Measurements from ENCODE around the gene VDAC2.
"Not testable (repeated sequence)": the region's sequence is repeated elsewhere in the genome, so short reads cannot be mapped to it uniquely, and the experiment has no call there.

The VDAC2 gene

GRCh38 chr10:75191821-75192568 lies 18.6 kb upstream of the VDAC2 start:
- H3K4me1 Mint-ChIP-seq: peaks cover 11% of the 10 kb centered on the region
- H3K27ac Mint-ChIP-seq: no peak overlapping the region
- no peak for ATAC-seq
- DNase-seq: no peak
- H3K9me3 Mint-ChIP-seq: no peaks in the 10 kb centered on the region
- no peaks in the 10 kb centered on the region for H3K27me3 Mint-ChIP-seq
- no peak overlapping the region for H3K4me3 Mint-ChIP-seq

DNA sequence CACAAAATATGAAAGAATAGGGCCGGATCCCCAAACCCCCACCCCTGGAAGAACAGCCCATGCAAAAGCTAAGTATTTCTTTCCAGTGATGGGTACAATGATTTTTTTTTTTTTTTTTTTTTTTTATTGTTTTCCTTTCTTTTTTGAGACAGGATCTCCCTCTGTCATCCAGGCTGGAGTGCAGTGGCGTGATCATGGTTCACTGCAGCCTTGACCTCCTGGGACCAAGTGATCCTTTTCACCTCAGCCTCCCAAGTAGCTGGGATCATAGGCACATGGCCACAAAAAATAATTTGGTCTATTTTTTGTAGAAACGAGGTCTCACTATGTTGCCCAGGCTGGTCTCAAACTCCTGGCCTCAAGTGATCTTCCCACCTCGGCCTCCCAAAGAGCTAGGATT lies 16.0 kb upstream of the VDAC2 start:
- not testable (repeated sequence) for H3K27me3 Mint-ChIP-seq, H3K9me3 Mint-ChIP-seq, H3K27ac Mint-ChIP-seq, ATAC-seq, DNase-seq, H3K4me3 Mint-ChIP-seq, H3K4me1 Mint-ChIP-seq

DNA sequence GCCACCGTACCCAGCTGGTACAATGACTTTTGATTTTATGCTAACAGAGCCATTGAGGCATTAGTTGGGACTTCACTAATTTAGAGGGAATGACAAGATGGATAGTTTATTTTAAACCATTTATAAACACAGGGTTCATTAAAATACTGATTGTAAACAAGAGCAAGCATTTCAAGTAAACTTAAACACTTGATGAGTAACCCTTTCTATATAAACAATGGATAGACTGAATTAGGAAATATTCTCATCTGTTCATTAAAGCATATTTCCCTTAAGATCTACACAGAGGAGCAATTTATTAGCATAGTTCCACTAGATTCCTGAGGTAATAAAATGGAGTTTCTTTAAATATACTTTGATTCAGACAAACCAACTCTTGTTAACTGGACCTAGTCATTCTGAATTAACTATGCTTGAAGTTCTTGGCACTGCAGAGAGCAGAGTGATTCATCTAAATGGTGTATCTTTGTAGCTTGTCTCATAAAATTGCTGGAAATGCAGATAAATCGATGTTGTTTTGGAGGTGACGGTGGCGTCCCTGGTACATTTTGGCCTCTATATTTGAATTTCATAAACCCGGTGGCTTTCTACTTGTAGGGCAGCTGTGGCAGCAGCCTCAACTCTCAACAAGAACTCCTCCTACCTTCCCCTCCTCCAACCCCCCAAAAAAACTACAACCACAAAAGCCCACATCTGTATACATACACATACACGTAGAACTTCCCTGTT lies 15.4 kb upstream of the VDAC2 start:
- ATAC-seq (no peak), DNase-seq (no peak)
- Mint-ChIP-seq H3K4me1 (no peaks in the 10 kb centered on the region), H3K4me3 (no peak overlapping the region), H3K9me3 (no peaks in the 10 kb centered on the region), H3K27ac (no peak overlapping the region), H3K27me3 (no peaks in the 10 kb centered on the region)

DNA sequence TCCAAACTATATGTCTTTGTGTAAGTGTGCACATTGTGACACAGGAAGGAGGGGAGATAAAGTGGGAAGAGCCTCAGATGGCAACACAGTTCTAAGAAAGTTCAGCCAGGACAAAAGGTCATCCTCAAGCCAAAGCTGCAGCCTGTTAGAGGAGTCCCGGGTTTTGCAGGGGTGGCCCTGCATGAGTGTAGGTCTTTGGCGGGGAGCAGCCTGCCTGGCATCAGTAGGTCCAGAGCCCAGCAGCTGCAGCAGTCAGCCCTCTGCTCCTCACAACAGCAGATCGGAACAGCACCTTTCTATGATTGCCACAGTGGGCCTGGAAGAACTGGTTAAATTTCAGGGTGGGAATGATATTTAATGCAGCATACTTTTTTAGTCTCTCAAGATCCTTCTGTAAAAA lies 13.5 kb upstream of the VDAC2 start:
- Mint-ChIP-seq H3K4me1 (no peaks in the 10 kb centered on the region), H3K27ac (no peak overlapping the region), H3K27me3 (no peaks in the 10 kb centered on the region), H3K9me3 (no peaks in the 10 kb centered on the region), H3K4me3 (no peak overlapping the region)
- DNase-seq: no peak
- no peak for ATAC-seq

DNA sequence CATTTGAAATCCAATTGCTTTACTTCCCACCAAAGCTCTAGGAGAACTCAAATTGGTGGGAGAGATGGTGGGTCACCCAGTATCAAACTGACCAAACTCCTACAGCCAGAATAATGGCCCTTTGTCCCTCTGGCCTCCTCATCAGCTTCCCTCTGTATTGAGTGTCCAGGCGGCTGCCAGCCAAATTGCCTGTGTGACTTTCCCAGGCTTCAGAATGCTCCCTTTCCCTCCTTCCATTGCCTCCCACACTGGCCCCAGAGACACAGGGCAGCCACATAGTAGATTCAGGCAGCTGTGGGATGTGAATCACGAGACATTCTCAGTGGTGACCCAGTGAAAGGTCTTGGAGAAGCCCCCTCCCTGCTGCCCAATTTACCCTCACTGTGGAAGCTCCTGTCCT lies 12.7 kb upstream of the VDAC2 start:
- Mint-ChIP-seq H3K9me3 (no peaks in the 10 kb centered on the region), H3K4me3 (no peak overlapping the region)

GRCh38 chr10:75199949-75200348 lies 10.6 kb upstream of the VDAC2 start:
- not testable (repeated sequence) for H3K9me3 Mint-ChIP-seq, ATAC-seq, H3K27ac Mint-ChIP-seq, DNase-seq, H3K4me3 Mint-ChIP-seq, H3K4me1 Mint-ChIP-seq, H3K27me3 Mint-ChIP-seq

More for the DNA sequence above, 12.7 kb upstream of the VDAC2 start:
- DNase-seq (no peak), ATAC-seq (no peak)
- no peaks in the 10 kb centered on the region for H3K27me3 Mint-ChIP-seq
- no peak overlapping the region for H3K27ac Mint-ChIP-seq
- H3K4me1 Mint-ChIP-seq: no peaks in the 10 kb centered on the region

GRCh38 chr10:75201793-75202307 lies 8.7 kb upstream of the VDAC2 start:
- H3K4me1 Mint-ChIP-seq: no peaks in the 10 kb centered on the region
- H3K9me3 Mint-ChIP-seq: no peaks in the 10 kb centered on the region
- H3K4me3 Mint-ChIP-seq: no peak overlapping the region
- DNase-seq (no peak), ATAC-seq (peak; percentile 26)
- H3K27me3 Mint-ChIP-seq: no peaks in the 10 kb centered on the region
- no peak overlapping the region for H3K27ac Mint-ChIP-seq

GRCh38 chr10:75202321-75203045 lies 8.1 kb upstream of the VDAC2 start:
- H3K4me3 Mint-ChIP-seq: no peak overlapping the region
- ATAC-seq (peak; percentile 39), DNase-seq (no peak)
- peak overlapping the region in 1 of 2 donors; percentile 21 for H3K27ac Mint-ChIP-seq
- H3K9me3 Mint-ChIP-seq: no peaks in the 10 kb centered on the region
- H3K4me1 Mint-ChIP-seq: no peaks in the 10 kb centered on the region
- H3K27me3 Mint-ChIP-seq: no peaks in the 10 kb centered on the region

GRCh38 chr10:75203046-75203620 lies 7.5 kb upstream of the VDAC2 start:
- H3K27ac Mint-ChIP-seq, DNase-seq, H3K4me3 Mint-ChIP-seq, H3K4me1 Mint-ChIP-seq, ATAC-seq, H3K27me3 Mint-ChIP-seq, H3K9me3 Mint-ChIP-seq: not testable (repeated sequence)

- Mint-ChIP-seq H3K4me1 (peaks cover 9% of the 10 kb centered on the region), H3K27ac (no peak overlapping the region), H3K4me3 (no peak overlapping the region), H3K9me3 (no peaks in the 10 kb centered on the region), H3K27me3 (no peaks in the 10 kb centered on the region)
- no peak for DNase-seq
- no peak for ATAC-seq
These were observed 6.9 kb upstream of the VDAC2 start for GRCh38 chr10:75203724-75204123.

- ATAC-seq (no peak), DNase-seq (no peak)
- H3K27ac Mint-ChIP-seq: no peak overlapping the region
- no peaks in the 10 kb centered on the region for H3K27me3 Mint-ChIP-seq
- no peaks in the 10 kb centered on the region for H3K9me3 Mint-ChIP-seq
- H3K4me3 Mint-ChIP-seq: no peak overlapping the region
- peaks cover 10% of the 10 kb centered on the region for H3K4me1 Mint-ChIP-seq
These were observed 4.7 kb upstream of the VDAC2 start for GRCh38 chr10:75205908-75206307.

DNA sequence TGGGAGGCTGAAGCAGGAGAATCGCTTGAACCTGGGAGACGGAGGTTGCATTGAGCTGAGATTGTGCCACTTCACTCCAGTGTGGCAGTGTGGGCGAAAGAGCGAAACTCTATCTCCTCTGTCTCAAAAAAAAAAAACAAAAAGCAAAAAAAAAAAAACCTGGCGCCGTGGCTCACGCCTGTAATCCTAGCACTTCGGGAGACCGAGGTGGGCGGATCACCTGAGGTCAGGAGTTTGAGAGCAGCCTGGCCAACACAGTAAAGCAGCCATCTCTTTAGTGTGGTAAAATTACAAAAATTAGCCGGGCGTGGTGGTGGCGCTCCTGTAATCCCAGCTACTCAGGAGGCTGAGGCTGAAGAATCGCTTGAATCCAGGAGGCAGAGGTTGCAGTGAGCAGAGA lies 4.0 kb upstream of the VDAC2 start:
- not testable (repeated sequence) for H3K4me3 Mint-ChIP-seq, H3K27ac Mint-ChIP-seq, ATAC-seq, H3K9me3 Mint-ChIP-seq, DNase-seq, H3K27me3 Mint-ChIP-seq
- H3K4me1 Mint-ChIP-seq: peaks cover 14% of the 10 kb centered on the region

DNA sequence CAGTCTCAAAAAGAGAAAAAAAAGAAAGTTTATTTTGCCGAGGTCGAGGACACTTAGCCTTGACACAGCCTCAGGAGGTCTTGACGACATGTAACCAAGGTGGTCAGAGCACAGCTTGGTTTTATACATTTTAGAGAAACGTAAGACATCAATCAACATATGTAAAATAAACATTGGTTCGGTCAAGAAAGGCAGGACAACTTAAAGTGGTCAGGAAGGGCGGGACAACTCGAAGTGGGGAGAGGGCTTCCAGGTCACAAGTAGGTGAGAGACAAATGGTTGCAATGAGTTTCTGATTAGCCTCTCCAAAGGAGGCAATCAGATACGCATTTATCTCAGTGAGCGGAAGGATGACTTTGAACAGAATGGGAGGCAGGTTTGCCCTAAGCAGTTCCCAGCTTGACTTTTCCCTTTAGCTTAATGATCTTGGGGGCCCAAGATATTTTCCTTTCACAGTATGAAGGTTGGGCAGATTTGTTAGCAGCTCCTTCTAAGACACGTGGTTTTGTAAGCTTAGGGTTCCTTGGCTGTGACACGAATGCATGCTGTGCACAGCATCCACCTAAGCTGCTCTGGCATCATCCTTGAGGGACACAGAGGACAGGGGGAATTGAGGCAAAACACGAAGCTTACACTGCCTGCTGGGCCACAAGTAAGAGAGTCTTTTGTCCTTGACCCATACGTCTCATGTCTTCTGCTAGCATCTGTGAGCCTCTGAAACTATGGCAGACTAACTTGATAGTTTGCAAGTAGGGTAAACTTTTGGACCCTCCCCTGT lies 3.3 kb upstream of the VDAC2 start:
- H3K4me3 Mint-ChIP-seq: no peak overlapping the region
- H3K27me3 Mint-ChIP-seq: no peaks in the 10 kb centered on the region
- DNase-seq (no peak), ATAC-seq (no peak)
- H3K27ac Mint-ChIP-seq: no peak overlapping the region
- peaks cover 20% of the 10 kb centered on the region for H3K4me1 Mint-ChIP-seq
- no peaks in the 10 kb centered on the region for H3K9me3 Mint-ChIP-seq

- Mint-ChIP-seq H3K4me3 (no peak overlapping the region), H3K4me1 (peaks cover 26% of the 10 kb centered on the region), H3K27me3 (no peaks in the 10 kb centered on the region), H3K9me3 (no peaks in the 10 kb centered on the region), H3K27ac (no peak overlapping the region)
- DNase-seq: no peak
- no peak for ATAC-seq
These were observed 2.8 kb upstream of the VDAC2 start for GRCh38 chr10:75207857-75208144.

DNA sequence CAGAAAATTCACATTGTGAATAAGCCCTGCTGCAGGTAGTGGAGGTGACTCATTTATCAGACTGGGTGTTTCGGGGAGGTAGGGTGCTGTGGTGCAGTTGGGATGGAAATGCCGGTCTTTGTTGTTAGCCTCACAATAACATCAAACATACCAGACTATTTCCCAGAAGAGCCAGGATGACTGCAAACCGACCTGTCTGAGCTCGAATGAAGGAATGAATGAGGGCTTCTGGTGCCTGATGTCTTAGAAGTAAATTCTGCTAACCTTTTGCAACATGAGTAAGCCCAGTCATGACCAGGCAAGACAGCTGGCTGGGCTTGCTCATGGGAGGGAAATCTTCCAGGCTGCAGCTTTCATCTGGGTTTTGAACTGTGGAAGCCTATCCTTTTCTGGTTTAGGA lies 2.4 kb upstream of the VDAC2 start:
- H3K4me1 Mint-ChIP-seq: peaks cover 29% of the 10 kb centered on the region

More for the DNA sequence above, 2.4 kb upstream of the VDAC2 start:
- Mint-ChIP-seq H3K27me3 (no peaks in the 10 kb centered on the region), H3K4me3 (peak overlapping the region; percentile 46 to 50), H3K9me3 (no peaks in the 10 kb centered on the region), H3K27ac (peak overlapping the region in 1 of 2 donors; percentile 90)
- no peak for ATAC-seq
- DNase-seq: no peak

Data from stimulated activated naive CD8-positive, alpha-beta T cell treated with anti-CD3 and anti-CD28 coated beads, Interleukin-15, amount 100 ng/mL, for 72 hours (primary cell).